Mucosa of gallbladder (tissue), 1 donor: ENCODE results near the gene ZNF385A. TPM values are rescaled to one million over a fixed set of nuclear protein-coding genes. Genes with fewer than 3 reads are reported as not detected.
"Not testable (repeated sequence)": the region's sequence is repeated elsewhere in the genome, so short reads cannot be mapped to it uniquely, and the experiment has no call there.

Experiments
- DNase-seq: peaks from one replicate; pipeline ENCODE4 v3.0.0-alpha.2; 2020; ENCODE audit warnings: low spot score
- total RNA-seq: library from RNA; stranded (reverse); gene quantifications from one replicate; pipeline ENCODE4 v1.2.1, GENCODE V29; 2021
- donor health status: DM: no; HTN: no; CAD: no.

The ZNF385A gene
- total RNA-seq, 1 donor from 2014 or later, result 11.4 TPM

DNA sequence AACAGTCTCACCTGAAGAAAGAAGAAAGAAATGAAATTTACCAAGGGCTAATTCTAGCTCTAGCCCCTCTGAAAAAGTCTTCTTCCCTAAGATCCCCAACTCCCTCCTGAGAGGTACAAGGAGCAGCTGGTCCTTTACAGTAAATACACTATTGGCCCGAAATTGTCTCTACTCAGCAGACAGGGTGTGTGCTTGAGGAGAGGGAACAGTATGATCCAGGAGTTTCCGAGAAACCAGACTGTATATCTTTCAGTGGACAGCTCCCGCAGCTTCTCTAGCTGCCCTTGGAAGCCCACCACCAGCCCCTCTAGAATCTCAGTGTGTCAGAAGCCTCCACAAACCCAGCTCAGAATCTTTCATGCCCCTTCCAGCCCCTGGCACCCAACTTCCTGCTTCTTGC lies 28.3 kb downstream of the ZNF385A start:
- no peak for DNase-seq

DNA sequence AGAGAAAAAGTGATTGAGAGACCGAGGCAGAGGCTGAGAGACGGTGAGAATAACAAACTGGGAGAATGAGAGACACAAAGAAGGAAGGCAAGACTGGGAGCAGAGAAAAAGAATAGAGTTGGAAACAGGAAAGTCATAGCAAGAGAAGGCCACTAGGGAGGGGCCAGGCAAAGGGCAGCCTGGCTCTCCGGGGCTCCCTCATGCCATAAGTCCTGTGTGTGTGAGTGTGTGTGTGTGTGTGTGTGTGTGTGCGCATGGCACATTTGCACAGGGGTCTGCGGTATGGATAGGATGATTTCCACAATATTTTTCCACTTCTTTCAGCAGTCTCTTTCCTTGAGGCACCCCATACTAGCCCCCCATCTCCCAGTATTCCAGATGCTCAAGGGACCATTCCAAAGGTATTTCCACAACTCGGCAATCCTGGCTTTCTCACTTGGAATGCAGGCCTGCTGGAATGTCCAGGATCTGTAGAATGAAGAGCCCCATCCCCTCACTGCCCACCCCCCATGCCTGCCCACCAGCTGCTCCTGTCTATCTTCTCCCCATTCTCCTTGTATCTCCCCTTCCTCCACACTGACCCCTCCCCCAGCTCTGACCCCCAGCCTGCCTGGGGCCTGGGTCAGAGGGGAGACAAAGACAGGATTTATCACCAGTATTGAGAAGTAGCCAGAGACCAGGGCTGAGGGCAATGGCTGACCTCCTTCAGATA lies 29.3 kb downstream of the ZNF385A start:
- DNase-seq, result no peak

DNA sequence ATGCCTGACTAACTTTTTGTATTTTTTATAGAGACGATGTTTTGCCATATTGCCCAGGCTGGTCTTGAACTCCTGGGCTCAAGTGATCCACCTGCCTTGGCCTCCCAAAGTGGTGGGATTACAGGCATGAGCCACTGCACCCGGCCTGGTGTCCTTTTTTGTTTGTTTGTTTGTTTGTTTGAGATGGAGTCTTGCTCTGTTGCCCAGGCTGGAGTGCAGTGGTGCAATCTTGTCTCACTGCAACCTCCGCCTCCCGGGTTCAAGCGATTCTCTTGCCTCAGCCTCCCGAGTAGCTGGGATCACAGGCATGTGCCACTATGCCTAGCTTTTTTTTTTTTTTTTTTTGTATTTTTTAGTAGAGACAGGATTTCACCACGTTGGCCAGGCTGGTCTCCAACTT lies 30.3 kb downstream of the ZNF385A start:
- DNase-seq, result not testable (repeated sequence)

DNA sequence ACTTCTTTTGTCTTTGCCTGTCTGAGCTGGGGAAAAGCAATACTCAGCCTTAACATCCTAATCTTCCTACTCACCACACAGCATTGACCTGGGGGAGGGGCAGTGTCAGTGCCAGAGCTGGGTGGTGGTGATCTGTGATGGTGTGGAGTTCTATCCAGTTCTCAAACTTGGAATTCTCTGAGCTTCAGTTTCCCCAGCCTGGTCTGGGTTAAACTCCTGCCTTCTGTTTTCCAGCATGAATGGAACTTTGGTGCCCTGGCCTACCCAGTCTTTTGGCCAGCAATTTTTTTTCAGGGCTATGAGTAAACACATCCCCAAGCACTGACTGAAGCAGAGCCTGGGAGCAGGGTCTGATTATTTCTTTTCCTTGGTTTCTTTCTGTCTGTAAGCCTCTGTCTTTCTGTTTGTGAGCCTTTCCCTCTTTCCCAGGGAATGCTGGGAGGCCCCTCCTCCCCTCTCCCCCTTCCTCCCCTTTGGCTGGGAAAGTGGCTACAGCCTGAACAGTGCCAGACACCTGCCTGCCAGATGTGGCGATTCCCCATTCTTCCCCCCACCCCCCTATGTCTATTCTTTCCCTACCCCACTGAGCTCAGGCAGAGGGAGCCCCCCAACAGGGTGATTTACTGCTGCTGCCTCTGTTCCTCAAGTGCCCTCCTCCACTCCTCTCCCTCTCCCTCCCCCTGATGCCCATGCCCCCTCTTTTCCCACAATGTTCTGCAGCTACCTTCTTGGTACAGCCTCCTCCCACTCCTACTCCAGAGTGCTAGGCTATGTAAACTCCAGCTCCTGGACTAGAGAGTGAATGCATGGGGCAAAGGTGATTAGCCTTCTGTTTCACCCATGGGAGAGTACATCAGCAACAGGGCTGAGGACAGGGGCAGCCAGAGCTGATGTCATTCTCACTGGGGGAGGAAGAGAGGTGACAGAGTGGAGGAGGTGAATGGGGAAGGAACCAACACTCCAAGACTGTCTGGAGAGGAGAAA lies 31.4 kb downstream of the ZNF385A start:
- no peak for DNase-seq

DNA sequence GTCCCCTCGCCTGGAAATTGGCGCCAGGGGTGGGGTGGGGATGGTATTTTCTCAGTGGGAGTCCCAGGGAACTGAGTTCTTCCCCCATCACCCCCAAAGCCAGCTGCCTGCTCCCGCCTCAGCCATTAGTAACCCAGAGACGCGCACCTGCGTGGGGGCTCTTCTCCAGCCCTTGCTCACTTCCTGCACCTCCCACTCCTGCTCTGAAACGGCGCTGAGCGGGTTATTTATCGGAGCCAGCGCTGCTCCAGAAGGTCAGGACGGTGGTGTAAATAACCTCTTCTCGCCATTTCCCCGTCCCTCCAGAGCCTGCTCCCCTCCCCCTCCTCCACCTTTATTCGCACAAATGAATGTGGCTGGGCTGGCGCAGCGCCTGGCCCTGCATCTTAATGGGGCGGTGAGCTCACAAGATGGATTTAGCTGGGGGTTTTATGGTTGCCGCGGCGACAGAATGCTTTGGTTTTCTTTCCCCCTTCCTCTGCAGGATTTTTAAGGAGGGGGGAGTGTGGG lies 32.5 kb downstream of the ZNF385A start:
- DNase-seq, result no peak

DNA sequence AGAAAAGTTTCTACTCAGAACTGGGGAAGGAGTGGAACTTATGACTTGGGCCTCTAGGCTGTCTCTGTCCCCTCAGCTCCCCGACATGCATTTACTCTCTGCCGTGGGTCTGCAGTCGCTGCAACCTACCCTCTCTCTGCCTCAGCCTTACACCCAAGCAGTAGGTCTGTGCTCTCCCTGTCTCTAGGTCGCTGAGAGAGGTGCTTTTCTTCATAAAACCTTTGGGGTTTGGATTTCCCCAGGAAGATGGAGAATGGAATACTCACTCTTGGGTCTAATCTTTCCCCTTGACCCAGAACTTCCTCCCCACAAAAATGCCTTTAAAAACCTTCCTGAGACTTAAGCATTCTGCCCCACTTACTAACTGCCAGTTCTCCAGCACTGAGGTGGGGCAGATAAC lies 33.2 kb downstream of the ZNF385A start:
- no peak for DNase-seq

DNA sequence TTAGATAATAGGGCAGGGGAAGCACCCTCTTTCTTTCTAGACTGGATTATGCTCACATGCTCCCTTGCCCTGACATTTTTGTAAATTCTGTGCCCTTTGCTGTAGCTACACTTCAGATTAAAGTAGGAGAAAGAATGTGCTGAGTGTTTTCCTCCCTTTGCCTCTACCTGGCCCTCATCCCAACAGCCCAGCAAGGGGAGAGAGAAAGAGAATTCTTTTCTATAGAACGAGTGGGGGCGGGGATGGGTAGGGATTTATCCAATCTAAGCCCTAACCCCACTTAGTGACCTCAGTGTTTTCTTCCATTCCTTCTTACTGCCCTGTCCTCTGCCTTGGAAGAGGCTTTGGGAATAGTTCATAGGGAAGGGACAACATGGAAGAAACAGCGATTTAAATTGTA lies 33.8 kb downstream of the ZNF385A start:
- DNase-seq, result no peak

DNA sequence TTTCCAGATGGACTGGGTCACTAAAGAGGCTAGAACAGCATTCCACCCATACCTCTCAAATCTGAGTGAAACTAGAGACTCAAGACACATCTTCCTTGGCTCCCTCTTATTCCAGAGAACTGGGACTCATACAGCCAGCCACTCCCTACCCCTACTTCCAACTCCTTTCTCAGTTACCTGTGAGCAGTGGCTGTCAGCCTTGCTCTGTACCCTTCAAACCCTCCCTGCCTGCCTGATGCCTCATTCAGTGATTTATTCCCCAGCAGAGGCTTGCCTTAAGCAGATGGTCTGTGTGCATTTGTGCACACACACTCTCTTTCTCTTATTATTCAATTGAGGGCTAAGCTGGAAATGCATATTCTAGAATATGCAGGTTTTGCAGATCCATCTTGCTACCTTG lies 34.9 kb downstream of the ZNF385A start:
- DNase-seq, result no peak

DNA sequence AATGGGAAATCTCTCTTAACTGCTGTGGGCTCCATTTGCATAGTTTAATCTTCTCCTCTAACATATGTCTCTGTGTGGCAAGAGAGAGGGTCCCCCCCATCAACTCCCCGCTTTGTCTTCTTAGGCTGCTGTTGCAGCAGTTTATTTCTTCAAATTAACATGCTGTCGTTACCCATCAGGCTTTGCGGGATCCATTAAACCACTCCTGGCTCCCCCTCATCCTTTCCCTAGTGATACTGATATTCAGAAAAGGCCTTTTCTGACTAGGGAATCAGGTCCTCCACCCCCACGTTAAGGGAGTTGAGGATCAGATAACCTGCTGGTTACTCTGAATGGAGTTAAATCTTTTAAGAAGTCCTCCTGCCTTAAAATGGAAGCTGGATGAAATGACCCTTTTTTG lies 35.5 kb downstream of the ZNF385A start:
- no peak for DNase-seq

DNA sequence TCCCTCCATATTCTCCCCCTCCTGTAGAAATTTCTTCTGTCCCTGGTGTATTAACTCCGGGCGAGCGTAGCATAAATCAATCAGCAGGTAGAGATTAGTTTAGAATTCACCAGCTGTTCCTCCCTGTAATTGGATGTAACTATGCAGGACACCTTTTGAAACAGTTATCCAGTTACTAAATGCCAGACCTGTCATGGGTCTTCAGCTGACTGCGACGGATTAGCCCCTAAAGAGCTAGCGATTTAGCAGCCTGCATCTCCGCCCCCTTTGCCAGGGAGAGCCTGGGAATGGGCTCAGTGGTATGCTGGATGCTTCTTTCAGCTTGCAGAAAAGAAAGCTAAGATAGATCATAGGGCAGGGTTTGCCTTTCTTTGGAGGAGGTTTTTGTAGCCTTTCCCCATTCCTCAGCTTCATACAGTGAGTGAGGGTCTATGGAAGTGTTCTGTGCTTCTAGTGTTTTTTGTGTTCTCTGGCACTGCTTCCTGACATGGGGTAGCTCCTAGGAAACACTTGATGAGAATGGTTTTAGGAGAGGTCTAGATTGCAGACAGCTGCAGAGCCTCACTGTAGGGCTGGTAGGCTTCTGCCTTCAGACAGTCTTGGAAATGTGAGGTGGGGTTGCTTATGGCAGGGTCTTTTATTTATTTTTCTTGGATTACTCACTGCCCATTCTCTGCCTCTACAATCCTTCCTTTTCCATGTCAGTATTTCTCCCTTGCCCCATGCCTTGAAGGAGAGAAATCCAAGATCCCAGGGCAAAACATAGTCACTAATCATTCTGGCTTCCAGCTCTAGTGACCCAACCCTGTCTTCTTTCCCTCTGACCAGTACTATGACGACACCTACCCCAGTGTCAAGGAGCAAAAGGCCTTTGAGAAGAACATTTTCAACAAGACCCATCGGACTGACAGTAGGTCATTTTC lies 42.9 kb downstream of the ZNF385A start:
- no peak for DNase-seq

DNA sequence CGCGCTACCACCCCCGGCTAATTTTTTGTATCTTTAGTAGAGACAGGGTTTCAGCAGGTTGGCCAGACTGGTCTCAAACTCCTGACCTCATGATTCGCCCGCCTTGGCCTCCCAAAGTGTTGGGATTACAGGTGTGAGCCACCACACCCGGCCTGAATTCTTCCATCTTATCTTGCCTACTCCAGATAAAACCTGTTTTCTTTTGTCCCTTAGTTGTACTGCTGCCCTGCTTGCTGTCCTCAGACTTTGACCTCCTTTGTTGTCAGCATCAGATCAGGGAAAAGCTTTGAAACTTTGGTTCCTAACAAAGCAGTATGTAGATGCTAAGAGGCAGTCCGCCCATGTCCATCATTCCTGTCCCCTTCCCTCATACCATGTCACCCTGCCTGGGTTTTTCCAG lies 43.7 kb downstream of the ZNF385A start:
- no peak for DNase-seq

DNA sequence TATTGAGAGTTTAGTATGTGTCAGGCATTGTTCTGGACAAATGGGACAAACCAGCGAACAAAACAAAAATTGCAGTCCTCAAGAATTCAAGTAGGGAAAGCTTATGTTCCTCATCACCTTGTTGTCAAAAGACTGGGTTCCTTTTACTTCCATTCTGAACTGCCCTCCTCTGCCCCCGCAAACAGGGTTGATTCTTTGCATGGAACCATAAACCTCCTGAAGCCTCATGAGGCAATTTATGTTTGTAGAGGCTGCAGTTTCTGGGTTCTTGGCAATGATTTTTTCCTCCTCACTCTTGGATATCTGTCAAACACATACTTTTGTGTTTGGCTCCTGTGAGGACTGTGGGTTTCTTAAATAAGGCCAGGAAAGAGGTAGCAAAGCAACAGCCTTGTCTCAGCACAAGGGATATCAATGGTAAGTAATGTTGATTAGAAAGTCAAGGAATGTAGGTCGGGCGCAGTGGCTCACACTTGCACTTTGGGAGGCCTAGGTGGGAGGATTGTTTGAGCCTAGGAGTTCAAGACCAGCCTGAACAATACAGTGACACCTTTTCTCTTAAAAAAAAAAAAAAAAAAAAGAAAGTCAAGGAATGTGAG lies 45.7 kb downstream of the ZNF385A start:
- no peak for DNase-seq

DNA sequence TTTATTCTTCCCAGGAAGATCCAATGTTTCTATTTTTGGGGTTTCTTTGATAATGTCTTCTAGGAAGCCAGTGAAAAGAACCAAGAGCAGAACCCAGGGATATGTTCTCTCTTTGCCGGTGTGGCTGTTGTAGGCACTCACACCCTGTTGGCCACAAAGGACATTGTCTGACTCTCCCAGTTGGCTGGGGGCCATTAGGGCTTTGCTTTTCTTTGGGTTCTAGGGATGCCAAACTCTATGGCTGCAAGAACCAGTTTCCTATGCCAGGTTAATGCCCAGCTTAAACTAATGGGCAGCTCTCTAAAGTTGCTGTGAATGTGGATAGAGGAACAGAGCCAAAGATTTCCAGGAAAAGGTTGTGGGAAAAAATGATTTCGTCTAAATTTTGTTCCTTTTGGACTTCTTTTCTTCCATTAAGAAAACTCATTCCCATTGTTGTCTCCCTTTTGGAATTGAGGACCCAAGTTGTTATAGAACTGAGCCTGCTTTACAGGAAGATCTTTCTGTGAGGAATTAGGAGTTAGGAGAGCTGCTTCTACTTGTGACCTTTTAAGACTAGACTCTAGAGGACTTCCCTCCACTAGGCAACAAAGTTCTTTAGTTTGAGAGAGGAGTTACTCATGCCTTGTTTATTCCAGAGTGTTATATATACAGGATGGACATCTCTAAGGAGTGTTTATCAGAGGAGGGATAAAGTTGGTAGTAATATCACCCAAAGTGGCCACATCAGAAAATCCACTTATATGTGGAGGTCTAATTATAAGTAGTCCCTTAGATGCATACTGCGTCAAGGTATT lies 46.5 kb downstream of the ZNF385A start:
- DNase-seq, result no peak

DNA sequence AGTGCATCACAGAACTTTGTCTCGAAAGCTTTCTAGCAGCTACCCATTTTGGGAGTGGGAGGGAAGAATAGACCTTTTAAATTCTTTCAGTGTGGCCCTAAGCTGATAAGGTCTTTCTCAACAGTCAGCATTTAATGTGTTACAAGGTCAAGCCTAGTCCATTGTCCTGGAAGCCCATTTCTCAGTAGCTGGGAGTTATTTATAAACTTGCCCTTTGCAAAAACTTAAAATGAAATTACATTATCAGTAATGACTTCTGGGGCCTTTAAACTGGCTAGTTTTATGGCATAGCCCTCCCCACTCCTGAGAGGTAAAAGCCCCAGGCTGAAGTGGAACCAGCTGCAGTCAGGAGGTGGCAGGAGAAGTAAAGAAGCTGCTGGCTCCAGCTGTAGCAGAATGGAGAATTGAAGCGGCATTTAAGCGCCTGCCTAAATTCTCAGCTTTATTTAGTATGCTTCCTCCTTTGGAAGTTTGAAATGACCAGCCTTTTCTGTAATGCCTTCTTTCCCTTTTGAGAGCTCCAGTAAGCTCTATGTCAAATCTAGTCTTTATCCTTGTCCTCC lies 47.2 kb downstream of the ZNF385A start:
- DNase-seq, result no peak

DNA sequence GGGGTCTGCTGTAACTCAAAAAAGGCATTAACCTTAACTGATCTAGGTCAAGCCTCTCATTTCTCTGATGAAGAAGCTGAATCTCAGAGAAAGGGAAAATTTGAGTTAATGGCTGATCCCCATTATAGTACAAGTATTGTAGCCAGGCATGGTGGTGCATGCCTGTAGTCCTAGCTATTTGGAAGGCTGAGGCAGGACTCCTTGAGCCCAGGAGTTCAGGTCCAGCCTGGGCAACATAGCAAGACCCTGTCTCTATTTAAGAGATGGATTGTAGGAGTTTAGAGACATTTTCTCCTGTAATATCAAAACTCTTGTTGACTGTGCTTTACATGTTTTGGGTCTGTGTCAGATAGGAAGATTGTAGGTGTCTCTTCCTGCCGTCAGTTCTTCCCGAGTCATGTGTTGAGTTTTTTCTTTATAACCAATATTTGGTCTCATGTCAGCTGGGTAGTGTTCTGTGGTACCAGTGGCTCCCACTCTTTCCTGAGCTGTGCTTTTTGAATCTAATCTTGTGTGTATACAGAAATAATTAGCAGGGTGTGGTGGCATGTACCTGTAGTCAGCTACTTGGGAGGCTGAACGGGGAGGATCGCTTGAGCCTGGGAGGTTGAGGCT lies 51.0 kb downstream of the ZNF385A start:
- no peak for DNase-seq

DNA sequence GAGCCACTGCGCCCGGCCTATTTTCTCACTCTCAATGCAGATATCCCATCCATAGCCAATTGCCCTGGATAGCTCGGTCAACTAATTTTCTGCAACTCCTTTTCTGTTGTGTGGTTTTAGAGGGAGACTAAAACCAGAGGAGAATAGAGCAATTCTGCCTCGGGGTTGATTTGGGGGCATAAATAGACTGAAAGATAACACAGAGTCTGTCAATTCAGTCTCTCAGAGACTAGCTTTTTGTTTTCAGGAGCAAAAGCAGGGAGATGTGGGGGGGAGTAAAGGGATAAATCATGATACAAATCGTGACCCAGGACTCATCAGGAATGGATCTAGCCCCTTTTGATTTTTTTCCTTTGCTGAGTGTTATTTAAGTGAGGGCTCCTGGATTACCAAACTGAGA lies 53.1 kb downstream of the ZNF385A start:
- DNase-seq, result no peak

DNA sequence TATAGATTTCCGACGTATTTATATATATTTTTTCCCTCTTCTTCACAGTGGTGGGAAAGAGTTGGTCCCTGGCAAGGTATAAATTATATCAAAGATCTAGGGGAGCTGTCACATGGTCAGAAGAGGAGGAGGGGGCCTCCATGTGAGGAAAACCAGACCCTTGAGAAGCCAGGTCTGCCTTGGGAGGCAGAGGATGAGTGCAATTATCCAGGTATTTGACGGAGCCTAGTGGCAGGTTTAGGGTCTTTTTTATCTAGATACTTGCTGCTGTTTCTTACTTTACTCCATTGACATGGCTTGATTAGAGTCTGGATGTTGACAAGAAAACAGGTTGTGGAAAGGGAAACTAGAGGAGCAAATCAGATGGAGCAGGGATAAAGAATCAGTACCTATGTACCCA lies 54.1 kb downstream of the ZNF385A start:
- DNase-seq, result no peak

DNA sequence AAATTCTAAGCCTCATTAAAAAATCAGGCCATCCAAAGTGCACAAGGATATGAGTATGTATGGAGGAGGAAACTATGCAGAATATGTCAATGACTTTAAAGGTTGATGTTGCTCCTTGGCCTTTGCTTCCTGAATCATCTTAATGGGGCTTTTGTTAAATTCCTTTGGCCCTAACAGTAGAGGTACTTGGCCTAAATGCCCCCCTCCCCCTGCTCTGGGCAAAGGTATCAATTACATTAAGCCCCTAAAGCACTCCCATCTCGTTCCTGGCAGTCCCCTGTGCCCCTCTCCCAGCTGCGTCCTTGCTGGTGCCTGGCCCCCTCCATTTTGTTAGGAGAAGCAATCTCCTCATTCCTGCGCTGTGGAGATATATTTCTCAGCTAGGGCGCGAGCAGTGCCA lies 54.8 kb downstream of the ZNF385A start:
- DNase-seq, result no peak

DNA sequence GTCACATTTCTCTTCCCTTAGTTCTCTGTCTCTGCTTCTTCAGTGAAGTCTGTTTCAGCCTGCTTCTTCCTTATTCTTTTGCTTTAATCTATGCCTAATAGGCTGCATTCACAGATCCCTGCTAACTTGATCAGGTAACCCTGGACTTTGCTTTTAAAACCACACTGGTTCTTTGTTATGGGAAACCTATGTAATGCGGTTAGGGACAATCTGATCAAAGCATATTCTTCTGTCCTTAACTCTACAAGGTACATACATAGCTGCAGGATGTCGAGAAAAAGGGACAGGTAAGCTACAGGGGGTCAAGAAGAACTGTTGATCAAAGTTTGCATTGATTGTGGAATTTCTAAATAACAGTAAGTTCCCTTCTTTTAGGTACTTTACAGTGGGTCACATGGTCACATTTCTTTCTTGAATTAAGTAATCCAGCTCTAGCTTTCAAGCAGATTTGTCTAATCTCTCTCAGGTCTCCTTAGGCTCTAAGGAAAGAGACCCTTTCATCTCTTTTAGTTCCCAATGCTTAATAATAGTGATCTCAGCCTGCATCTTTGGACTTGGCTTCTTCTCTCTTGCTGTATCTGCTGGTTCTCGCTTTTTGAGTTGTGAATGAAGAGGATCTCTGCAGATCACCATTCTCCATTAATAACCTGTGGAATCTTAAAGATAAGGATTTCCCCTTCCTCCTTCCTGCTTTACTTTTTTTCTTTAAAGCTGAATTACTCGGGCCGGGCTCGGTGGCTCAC lies 55.8 kb downstream of the ZNF385A start:
- DNase-seq, result no peak
